Large intestine (tissue), 3 donors: ENCODE results near the gene ETV5. TPM values are rescaled to one million over a fixed set of nuclear protein-coding genes. Genes with fewer than 3 reads are reported as not detected.

ENCODE experiments used
- DNase-seq, 2 donors: peaks; one replicate each; pipeline versions ENCODE4 v3.0.0 to v3.0.0-alpha.2; 2013
- H3K27ac ChIP-seq: one replicate; pipeline ENCODE4 v1.5.1; 2013; ENCODE audit warnings: low read length
- H3K27me3 ChIP-seq: 2 replicates; pipeline ENCODE4 v1.6.1; 2013; ENCODE audit warnings: low read length; ENCODE audit not compliant: control insufficient read depth, insufficient read depth
- H3K36me3 ChIP-seq: 2 replicates; pipeline ENCODE4 v1.6.1; 2013; ENCODE audit warnings: low read length; ENCODE audit not compliant: control insufficient read depth, insufficient read depth
- H3K4me1 ChIP-seq: one replicate; pipeline ENCODE4 v1.6.1; 2013; ENCODE audit warnings: low read length; ENCODE audit not compliant: control insufficient read depth, insufficient read depth
- H3K4me3 ChIP-seq: one replicate; pipeline ENCODE4 v1.5.1; 2013; ENCODE audit warnings: low read length
- H3K9me3 ChIP-seq: one replicate; pipeline ENCODE4 v1.6.1; 2013; ENCODE audit warnings: mild to moderate bottlenecking, low read depth, low read length, moderate library complexity; ENCODE audit not compliant: control insufficient read depth
- WGBS: methylation state at CpG from one replicate; pipeline ENCODE4 v1.1.5; 2013; ENCODE audit warnings: low lambda C conversion rate; ENCODE audit not compliant: insufficient coverage; 5-methylcytosine and 5-hydroxymethylcytosine counted together
- polyA plus RNA-seq: library from polyadenylated mRNA; unstranded; fragments of 120-200 nt; gene quantifications from one replicate; pipeline ENCODE4 v1.2.1, GENCODE V29; 2013

ETV5 gene
- polyA plus RNA-seq, 1 donor = 5.8 TPM

DNA sequence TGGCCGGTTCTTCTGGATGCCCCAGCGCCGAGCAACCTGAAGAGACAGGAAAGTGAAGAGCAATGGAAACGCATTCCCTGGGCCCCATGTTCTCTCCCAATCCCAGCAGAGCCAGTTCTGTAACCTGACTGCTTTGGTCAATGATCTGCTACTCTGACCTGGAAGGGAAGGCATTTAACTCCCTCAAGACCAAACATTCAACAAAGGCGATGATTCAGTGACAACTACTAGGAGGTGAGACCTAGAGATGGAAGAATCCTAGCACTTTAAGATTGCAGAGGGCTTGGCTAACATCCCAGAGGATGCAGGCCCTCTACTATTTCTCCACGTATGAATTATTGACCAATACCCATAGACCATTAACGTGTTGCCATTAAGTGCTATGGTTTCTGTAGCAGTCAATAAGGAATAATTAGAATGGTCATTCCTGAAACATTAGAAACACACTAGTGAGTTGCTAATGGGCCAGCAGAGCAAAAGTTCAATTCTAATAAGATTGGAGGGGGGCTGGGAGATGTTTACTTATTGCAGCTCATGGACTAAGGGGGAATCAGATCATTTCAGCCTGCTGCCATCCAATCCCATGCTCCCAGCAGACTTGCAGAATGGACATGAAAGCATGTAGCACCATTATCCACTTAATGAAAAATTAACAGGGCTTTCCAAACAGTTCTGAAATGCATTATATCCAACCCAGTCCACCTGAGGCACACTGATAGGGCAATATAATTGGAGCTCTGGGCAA lies 56.6 kb downstream of the ETV5 start:
- Histone ChIP-seq H3K27me3 (no peaks in the 10 kb centered on the region), H3K4me1 (no peaks in the 10 kb centered on the region), H3K4me3 (no peak overlapping the region), H3K36me3 (peaks cover 2% of the 10 kb centered on the region), H3K27ac (no peak overlapping the region), H3K9me3 (no peaks in the 10 kb centered on the region)
- WGBS = 80% methylated on average over 1 of the region's 7 CpGs
- no peak for DNase-seq

DNA sequence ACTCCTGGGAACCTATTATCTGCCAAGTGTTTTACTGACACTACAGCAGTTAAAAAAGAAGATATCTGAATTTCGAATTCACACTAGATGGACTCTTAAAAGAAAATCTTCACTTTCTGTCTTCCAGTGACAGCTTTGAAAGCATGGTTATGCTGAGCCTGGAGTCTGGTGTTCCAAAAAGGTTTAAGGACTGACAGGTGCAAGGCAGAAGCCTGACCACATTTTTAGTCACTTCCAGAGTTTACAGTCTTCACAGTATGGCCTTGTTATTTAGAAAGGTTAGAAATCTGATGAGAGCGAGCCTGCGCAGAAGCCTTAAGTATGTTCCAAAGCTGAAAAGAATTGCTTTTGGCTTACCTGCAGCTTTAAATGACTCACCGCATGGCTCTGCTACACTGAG lies 59.9 kb downstream of the ETV5 start:
- Histone ChIP-seq H3K27ac (no peak overlapping the region), H3K4me1 (no peaks in the 10 kb centered on the region), H3K9me3 (no peaks in the 10 kb centered on the region), H3K36me3 (peaks cover 2% of the 10 kb centered on the region), H3K4me3 (no peak overlapping the region), H3K27me3 (no peaks in the 10 kb centered on the region)
- 100% methylated on average over 1 of the region's 4 CpGs for WGBS
- no peak for DNase-seq

DNA sequence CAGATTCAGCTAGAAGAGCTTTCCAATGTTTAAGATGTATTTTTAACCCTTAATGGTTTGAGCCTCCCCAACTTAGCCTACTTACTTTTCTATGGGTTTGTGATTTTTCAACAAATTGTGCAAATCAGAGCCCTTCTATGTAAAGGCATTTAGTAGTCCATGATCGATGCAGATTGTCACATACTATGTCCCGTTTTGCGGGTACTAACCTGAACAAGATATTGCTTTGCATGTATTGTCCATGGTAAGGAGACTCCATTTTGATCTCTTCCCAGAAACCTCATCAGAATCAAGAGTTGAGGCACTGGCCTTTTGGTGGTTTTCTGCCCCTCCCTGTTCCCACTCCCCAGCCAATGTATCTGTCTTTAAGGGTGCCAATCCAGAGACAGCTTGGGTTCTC lies 60.8 kb downstream of the ETV5 start:
- Histone ChIP-seq H3K4me1 (no peaks in the 10 kb centered on the region), H3K9me3 (no peaks in the 10 kb centered on the region), H3K4me3 (no peak overlapping the region), H3K27ac (no peak overlapping the region), H3K36me3 (peaks cover 2% of the 10 kb centered on the region), H3K27me3 (no peaks in the 10 kb centered on the region)
- no CpG with 5 or more reads among the region's 3 CpGs for WGBS
- DNase-seq = no peak

DNA sequence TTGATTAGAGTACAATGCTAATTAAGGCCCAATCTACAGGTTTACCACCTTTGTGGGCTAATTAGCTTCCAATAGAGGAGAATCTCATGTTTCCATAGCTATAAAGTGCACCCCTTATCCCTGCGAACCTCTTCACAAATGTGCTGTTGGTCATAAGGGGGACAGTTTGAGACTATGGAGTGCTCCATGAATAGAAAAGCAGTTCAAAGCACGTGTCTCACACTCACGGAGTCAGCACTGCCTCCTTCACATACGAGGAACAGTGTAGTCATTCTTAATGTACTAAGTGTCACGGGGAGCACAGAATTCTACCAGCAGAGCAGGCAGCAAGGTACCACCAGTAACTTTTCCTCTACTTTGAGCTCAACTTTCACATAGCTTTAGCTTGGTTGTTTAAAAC lies 62.1 kb downstream of the ETV5 start:
- DNase-seq = no peak
- WGBS = no CpG with 5 or more reads among the region's 5 CpGs
- Histone ChIP-seq H3K27ac (no peak overlapping the region), H3K27me3 (no peaks in the 10 kb centered on the region), H3K36me3 (peaks cover 2% of the 10 kb centered on the region), H3K4me3 (no peak overlapping the region), H3K9me3 (no peaks in the 10 kb centered on the region), H3K4me1 (no peaks in the 10 kb centered on the region)

DNA sequence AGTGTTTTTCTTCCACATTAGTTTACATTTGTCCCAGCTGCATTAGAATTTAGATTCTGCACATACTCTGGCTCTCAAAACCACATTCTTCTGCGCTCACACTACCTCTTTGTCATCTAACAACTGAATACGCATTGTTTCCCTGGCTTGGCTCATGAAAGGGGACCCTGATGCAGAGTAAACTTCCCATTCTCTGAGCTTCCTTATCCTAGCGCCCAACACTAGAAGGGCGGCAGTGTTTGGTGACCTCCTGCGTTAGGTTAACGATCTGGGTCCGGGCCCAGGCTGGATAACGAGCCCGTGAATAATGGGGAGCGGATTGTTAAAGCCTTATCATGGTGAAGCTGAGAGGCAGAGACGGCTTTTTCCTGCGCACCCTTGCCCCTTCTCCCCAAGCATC lies 63.9 kb downstream of the ETV5 start:
- H3K27me3 ChIP-seq = no peaks in the 10 kb centered on the region
- no peaks in the 10 kb centered on the region for H3K9me3 ChIP-seq
- DNase-seq = peak in 1 of 2 donors; percentile 18
- H3K4me3 ChIP-seq = no peak overlapping the region
- no peaks in the 10 kb centered on the region for H3K4me1 ChIP-seq
- H3K36me3 ChIP-seq = peaks cover 2% of the 10 kb centered on the region
- no peak overlapping the region for H3K27ac ChIP-seq
- WGBS = 92% methylated on average over 2 of the region's 12 CpGs

DNA sequence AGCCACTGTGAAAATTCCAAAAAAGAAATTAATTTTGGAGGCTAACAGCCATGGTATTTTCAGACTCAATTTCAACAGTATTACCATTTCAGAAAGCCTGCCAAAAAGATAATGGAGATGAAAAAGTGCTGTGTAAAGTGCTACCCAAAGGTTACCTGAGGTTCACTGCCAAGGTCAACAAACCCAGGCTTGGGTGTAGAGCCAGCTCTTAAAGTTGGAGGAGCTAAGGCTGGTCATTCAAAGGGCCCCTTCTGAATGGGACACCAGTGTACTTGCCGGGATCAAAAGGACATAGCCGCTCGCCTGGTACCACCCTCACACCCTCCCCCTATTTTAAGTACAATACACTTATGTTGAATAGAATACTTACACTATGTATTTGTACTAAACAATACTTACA lies 64.5 kb downstream of the ETV5 start:
- Histone ChIP-seq H3K4me1 (no peaks in the 10 kb centered on the region), H3K4me3 (no peak overlapping the region), H3K9me3 (no peaks in the 10 kb centered on the region), H3K27me3 (no peaks in the 10 kb centered on the region), H3K27ac (no peak overlapping the region), H3K36me3 (peaks cover 2% of the 10 kb centered on the region)
- DNase-seq = no peak
- no CpG with 5 or more reads among the region's 3 CpGs for WGBS

DNA sequence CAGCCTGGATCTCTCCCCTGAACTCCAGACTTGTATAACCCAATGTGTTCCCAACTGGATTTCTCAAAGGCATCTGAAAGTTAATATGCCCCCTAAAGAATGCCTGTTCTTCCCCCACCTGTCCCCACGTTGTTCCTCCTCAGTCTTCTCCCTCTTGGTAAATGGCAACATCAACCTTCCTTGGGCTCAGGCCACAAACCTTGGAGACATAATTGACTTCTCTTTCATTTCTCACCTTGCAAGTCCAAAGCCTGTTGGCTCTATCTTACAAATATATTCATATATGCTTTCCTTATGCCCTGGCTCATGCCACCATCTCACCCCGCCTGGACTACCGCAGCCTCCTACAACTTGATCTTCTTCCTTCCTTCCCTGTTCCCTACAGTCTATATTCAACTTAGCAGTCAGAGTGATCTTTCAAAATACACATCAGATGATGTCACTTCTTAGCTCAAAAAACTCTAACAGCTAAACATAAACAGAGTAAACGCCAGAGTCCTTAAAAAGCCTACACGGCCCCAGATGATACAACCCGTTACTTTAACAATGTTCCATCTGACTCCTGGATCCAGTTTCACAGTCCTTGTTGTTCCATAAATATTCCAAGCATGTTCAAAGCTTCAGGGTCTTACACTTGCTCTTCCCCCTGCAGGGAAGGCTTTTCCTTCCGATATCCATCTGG lies 66.2 kb downstream of the ETV5 start:
- H3K9me3 ChIP-seq = peaks cover 6% of the 10 kb centered on the region
- no peak for DNase-seq
- WGBS = 88% methylated on average over 4 of the region's 7 CpGs

DNA sequence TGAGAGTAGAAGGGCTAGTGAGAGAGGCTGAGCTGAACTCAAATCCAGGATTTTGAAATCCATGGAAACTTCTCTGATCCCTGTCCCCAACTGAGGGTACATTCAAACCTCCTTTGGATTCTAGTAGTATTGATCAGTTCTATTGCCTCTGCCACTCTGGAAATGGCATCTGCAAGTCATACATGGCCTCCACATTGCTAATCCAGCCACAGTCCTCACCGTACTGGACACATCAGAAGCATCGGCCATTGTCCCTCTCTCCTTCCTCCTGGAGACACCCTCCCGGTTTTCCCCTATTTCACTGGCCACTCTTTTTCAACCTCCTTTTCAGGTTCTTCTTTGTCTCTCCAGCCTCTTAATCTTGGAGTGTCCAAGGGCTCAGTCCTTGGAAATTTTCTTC lies 66.9 kb downstream of the ETV5 start:
- Histone ChIP-seq H3K27me3 (peaks cover 10% of the 10 kb centered on the region), H3K27ac (no peak overlapping the region), H3K36me3 (no peaks in the 10 kb centered on the region), H3K4me3 (no peak overlapping the region), H3K4me1 (no peaks in the 10 kb centered on the region), H3K9me3 (peaks cover 6% of the 10 kb centered on the region)
- DNase-seq = no peak
- 100% methylated on average over 3 of the region's 3 CpGs for WGBS

More for the DNA sequence above, 66.2 kb downstream of the ETV5 start:
- Histone ChIP-seq H3K27me3 (peaks cover 10% of the 10 kb centered on the region), H3K27ac (no peak overlapping the region), H3K4me1 (no peaks in the 10 kb centered on the region), H3K36me3 (no peaks in the 10 kb centered on the region), H3K4me3 (no peak overlapping the region)

DNA sequence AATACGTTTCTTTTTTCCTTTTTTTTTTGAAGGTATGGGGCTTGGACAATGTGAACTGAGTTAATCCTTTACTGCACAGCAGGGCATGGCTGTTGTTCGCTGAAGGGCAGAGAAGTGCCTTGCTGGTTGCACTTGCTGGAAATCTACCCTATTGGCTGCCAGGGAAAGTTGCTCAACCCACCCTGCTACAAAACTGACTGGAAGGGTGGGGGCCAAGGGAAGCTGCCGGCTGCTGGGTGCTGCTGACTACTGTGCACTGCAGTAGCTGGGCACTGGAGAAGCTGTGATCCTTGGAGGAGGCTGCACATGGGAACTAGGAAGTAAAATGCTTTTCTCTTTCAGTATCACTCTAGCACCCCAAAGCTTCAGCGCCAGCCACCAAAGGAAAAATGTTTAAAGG lies 70.5 kb downstream of the ETV5 start:
- WGBS = 0% methylated on average over 1 of the region's 4 CpGs
- Histone ChIP-seq H3K4me1 (no peaks in the 10 kb centered on the region), H3K4me3 (no peak overlapping the region), H3K27me3 (peaks cover 10% of the 10 kb centered on the region), H3K27ac (no peak overlapping the region), H3K9me3 (peaks cover 6% of the 10 kb centered on the region), H3K36me3 (no peaks in the 10 kb centered on the region)
- DNase-seq = no peak

DNA sequence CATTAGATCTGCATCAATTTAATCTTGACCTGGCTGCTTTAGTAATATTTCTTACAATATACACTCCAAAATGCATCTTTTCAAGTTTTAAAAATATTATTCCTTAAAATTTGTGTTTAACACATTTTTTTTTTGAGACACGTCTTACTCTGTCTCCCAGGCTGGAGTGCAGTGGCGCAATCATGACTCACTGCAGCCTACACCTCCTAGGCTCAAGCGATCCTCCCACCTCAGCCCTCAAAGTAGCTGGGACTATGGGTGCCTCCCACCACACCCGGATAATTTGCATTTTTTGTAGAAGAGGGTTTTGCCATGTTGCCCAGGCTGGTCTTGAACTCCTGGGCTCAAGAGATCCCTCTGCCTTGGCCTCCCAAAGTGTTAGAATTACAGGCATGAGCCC lies 73.6 kb downstream of the ETV5 start:
- Histone ChIP-seq H3K27ac (no peak overlapping the region), H3K4me1 (no peaks in the 10 kb centered on the region), H3K4me3 (no peak overlapping the region), H3K9me3 (peaks cover 6% of the 10 kb centered on the region), H3K36me3 (no peaks in the 10 kb centered on the region), H3K27me3 (peaks cover 10% of the 10 kb centered on the region)
- DNase-seq = no peak
- WGBS = 100% methylated on average over 1 of the region's 4 CpGs

DNA sequence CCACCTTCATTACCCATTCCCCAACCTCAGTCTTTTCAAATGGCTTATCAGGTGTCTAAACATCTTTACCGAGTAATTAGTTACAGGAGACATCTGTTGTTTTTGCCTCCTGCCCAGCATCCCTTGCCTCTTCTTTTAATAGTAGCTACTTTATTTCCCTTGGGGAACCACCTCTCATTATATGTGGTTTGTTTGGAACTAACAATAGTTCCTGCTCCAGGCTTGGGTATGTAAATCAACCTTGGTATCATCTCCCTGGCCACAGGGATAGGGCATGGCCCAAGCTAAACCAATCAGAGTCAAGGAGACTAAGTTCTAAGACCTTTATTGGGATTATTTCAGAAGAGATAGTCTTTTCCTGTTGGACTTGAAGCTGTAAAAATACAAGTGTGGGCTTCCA lies 76.6 kb downstream of the ETV5 start:
- Histone ChIP-seq H3K4me1 (no peaks in the 10 kb centered on the region), H3K27me3 (no peaks in the 10 kb centered on the region), H3K4me3 (no peak overlapping the region), H3K27ac (no peak overlapping the region), H3K36me3 (no peaks in the 10 kb centered on the region), H3K9me3 (no peaks in the 10 kb centered on the region)
- DNase-seq = no peak
- WGBS = no CpG with 5 or more reads among the region's 1 CpG
